Spleen (tissue), 11 donors: ENCODE measurements around the gene RHOU. TPM values are rescaled to one million over a fixed set of nuclear protein-coding genes. Genes with fewer than 3 reads are reported as not detected.
"Not testable (repeated sequence)": the region's sequence is repeated elsewhere in the genome, so short reads cannot be mapped to it uniquely, and the experiment has no call there.

ENCODE experiments used
- DNase-seq: peaks from one replicate; pipeline ENCODE4 v3.0.0-alpha.2; 2020
- H3K27ac ChIP-seq, 8 donors: fragments of 200-600 bp; sonication (generic) in 7 of 8; 1 replicate in 4 of 8; 2 replicates in 4 of 8; pipeline versions ENCODE4 v1.5.0 to v1.8.0; 2016 to 2021; ENCODE audit warnings: inconsistent platforms in 4 of 8, mild to moderate bottlenecking in 4 of 8, moderate library complexity in 1 of 8
- H3K27me3 ChIP-seq, 7 donors: fragments of 200-600 bp; sonication (generic) in 6 of 7; replicated peaks in 1 of 7; 1 replicate in 4 of 7; 2 replicates in 3 of 7; pipeline versions ENCODE4 v1.5.0 to v1.8.0; 2016 to 2021; ENCODE audit warnings: inconsistent platforms in 3 of 7, mild to moderate bottlenecking in 1 of 7
- H3K36me3 ChIP-seq, 6 donors: fragments of 200-600 bp; sonication (generic) in 5 of 6; 1 replicate in 4 of 6; 2 replicates in 2 of 6; pipeline versions ENCODE4 v1.5.0 to v1.8.0; 2016 to 2021; ENCODE audit warnings: inconsistent platforms in 2 of 6
- H3K4me1 ChIP-seq, 6 donors: fragments of 200-600 bp; sonication (generic) in 5 of 6; 1 replicate in 3 of 6; 2 replicates in 3 of 6; pipeline versions ENCODE4 v1.5.0 to v1.8.0; 2016 to 2021; ENCODE audit warnings: inconsistent platforms in 3 of 6
- H3K4me3 ChIP-seq, 8 donors: fragments of 200-600 bp; sonication (generic) in 7 of 8; 1 replicate in 4 of 8; 2 replicates in 4 of 8; pipeline versions ENCODE4 v1.5.0 to v1.8.0; 2016 to 2021; ENCODE audit warnings: inconsistent platforms in 4 of 8, mild to moderate bottlenecking in 4 of 8, moderate library complexity in 2 of 8
- H3K9me3 ChIP-seq, 8 donors: fragments of 200-600 bp; sonication (generic) in 7 of 8; 1 replicate in 4 of 8; 2 replicates in 4 of 8; pipeline versions ENCODE4 v1.5.0 to v1.8.0; 2016 to 2021; ENCODE audit warnings: inconsistent platforms in 4 of 8
- CTCF ChIP-seq, 11 experiments: fragments of 200-600 bp in 7 of 11; fragments of 450-650 bp in 4 of 11; sonication (generic) in 4 of 11; IDR thresholded peaks in 8 of 11; conservative IDR thresholded peaks in 3 of 11; 1 replicate in 7 of 11; 2 replicates in 4 of 11; pipeline versions ENCODE4 v1.4.0 to v1.8.0; 2016 to 2021; ENCODE audit warnings: antibody characterized with exemption in 11 of 11, inconsistent platforms in 4 of 11, mild to moderate bottlenecking in 1 of 11
- POLR2A ChIP-seq, 3 donors: fragments of 450-650 bp; IDR thresholded peaks; one replicate each; pipeline ENCODE4 v1.5.1; 2017; ENCODE audit warnings: antibody characterized with exemption in 3 of 3, mild to moderate bottlenecking in 1 of 3
- POLR2AphosphoS5 ChIP-seq, 3 donors: sonication (generic); formaldehyde crosslinking; IDR thresholded peaks; one replicate each; pipeline ENCODE4 v1.5.1; 2017; ENCODE audit warnings: antibody characterized with exemption in 3 of 3
- WGBS, 5 donors: extraction: QIAGEN DNeasy Blood & Tissue Kit in 3 of 5; methylation state at CpG; one replicate each; pipeline versions ENCODE4 v1.1.5 to v1.1.7; 2013 to 2018; 5-methylcytosine and 5-hydroxymethylcytosine counted together
- intact Hi-C: fragments of 100-400 bp; cut with DNase I; formaldehyde crosslinking; loops from one replicate; pipeline ENCODE4 v1.15.0; 2023; ENCODE audit warnings: low total_unique reads
- polyA plus RNA-seq, 3 donors: library from polyadenylated mRNA; stranded (reverse); fragments of 200-250 nt; gene quantifications; one replicate each; pipeline ENCODE4 v1.2.1, GENCODE V29; 2013
- total RNA-seq, 7 donors: library from RNA; depleted of rRNA in 3 of 7; stranded (reverse); fragments of >200 nt in 3 of 7; fragmentation: NEBNext Ultra II Directional in 4 of 7; extraction: Animal tissue kit (Norgen Biotek cat#: 25700) in 4 of 7; gene quantifications; one replicate each; pipeline versions ENCODE4 v1.1.0 to v1.2.1, GENCODE V29; 2016 to 2021
- donor health status: healthy with polysubstance abuse.
- donor health status: DM: no; HTN: no; CAD: no; lungs with moderate emphysema.
- donor health status: DM: no; HTN: no; CAD: no.
- donor health status: Bipolar disorder and iron deficiency.
- donor health status: healthy.
- donor health status: DM: no; HTN: no; CAD: no.
- donor health status: DM: yes; HTN: yes; CAD: no.

Gene RHOU
- total and polyA plus RNA-seq, 10 donors: 5.7 to 55.7 (median 25.1) TPM

DNA sequence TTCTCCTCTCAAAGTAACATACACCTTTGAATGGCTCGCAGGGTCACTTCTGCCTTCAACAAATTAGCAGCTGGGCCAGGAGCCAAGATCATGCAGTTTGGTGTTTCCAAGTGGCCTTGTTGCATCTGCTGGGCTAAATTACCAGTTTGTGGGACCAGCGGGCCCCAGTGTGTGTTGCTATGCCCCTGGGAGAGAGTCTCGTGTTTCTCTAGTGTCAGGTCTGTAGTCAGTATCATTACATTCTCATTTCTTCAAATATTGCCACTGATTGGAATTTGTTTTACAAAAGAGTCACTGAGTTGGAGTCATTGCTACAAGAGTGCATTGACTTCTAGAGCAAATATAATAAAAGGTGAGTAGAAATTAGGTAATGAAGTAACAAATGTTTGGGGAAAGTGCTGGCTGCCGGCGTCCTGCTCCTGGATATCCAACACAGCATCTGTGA lies 35.5 kb downstream of the RHOU start:
- no peaks in the 10 kb centered on the region for H3K9me3 ChIP-seq
- no peak overlapping the region for H3K27ac ChIP-seq
- DNase-seq: no peak
- no peak overlapping the region for H3K4me3 ChIP-seq
- H3K36me3 ChIP-seq: no peaks in the 10 kb centered on the region
- WGBS, 5 donors: 86 to 94% (median 89%) methylated on average over 5 of the region's 5 CpGs
- no peaks in the 10 kb centered on the region for H3K27me3 ChIP-seq
- H3K4me1 ChIP-seq: peaks cover 0 to 8% (median under 1%) of the 10 kb centered on the region in 6 donors
- intact Hi-C loops: no loop called here
- TF ChIP-seq CTCF (IDR thresholded peaks at IDR 0.05 in 8 of 11, conservative IDR thresholded peaks at IDR 0.05 in 3 of 11) (no peak), POLR2AphosphoS5 (IDR thresholded peaks at IDR 0.05) (no peak), POLR2A (IDR thresholded peaks at IDR 0.05) (no peak)

DNA sequence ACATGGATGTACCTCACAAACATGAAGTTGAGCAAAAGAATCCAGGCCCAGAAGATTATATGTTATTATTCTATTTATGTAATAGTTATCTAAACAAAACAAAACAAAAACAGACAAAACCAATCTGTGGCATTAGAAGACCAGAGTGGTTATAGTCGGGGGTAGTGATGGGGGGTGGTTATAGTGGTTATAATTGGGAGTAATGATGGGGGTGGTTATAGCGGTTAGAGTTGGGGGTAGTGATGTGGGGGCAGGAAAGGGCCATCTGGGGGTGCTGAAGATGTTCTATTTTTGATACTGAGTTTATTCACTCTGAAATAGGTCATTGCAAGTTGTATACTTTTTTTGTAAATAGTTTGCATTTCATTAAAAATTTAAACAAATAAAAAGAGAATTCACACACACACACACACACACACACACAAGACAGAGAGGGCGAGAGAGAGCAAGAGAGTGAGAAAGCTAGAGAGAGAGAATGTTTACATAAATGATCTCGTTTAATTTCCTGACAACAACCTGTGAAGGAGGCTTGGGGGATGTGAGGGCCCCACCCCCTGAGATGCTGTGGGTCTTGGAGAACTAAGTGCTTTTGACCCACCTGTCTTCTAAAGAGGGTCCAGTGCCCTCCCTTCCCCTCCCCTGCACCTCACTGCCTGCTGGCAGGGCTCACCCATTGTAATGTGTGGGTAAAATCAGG lies 37.4 kb downstream of the RHOU start:
- no peaks in the 10 kb centered on the region for H3K4me1 ChIP-seq
- intact Hi-C loops: no loop called here
- no peak overlapping the region for H3K4me3 ChIP-seq
- H3K36me3 ChIP-seq: no peaks in the 10 kb centered on the region
- H3K9me3 ChIP-seq: no peaks in the 10 kb centered on the region
- 70 to 78% (median 72%) methylated on average over 4 of the region's 4 CpGs for WGBS, 5 donors
- DNase-seq: no peak
- TF ChIP-seq POLR2AphosphoS5 (IDR thresholded peaks at IDR 0.05) (no peak), CTCF (IDR thresholded peaks at IDR 0.05 in 8 of 11, conservative IDR thresholded peaks at IDR 0.05 in 3 of 11) (no peak), POLR2A (IDR thresholded peaks at IDR 0.05) (no peak)
- no peak overlapping the region for H3K27ac ChIP-seq
- no peaks in the 10 kb centered on the region for H3K27me3 ChIP-seq

GRCh38 chr1:228775946-228776345 lies 40.7 kb downstream of the RHOU start:
- DNase-seq, H3K9me3 ChIP-seq, H3K27me3 ChIP-seq, intact Hi-C loops, H3K36me3 ChIP-seq, H3K4me3 ChIP-seq, H3K4me1 ChIP-seq, H3K27ac ChIP-seq: not testable (repeated sequence)
- 85 to 93% (median 86%) methylated on average over 9 of the region's 9 CpGs for WGBS, 5 donors

GRCh38 chr1:228776449-228776848 lies 41.2 kb downstream of the RHOU start:
- no peak overlapping the region for H3K27ac ChIP-seq
- no peaks in the 10 kb centered on the region for H3K27me3 ChIP-seq
- no peaks in the 10 kb centered on the region for H3K4me1 ChIP-seq
- intact Hi-C loops: no loop called here
- H3K4me3 ChIP-seq: no peak overlapping the region
- no peak for TF ChIP-seq POLR2A (IDR thresholded peaks at IDR 0.05)
- TF ChIP-seq POLR2AphosphoS5 (IDR thresholded peaks at IDR 0.05): no peak
- TF ChIP-seq CTCF (IDR thresholded peaks at IDR 0.05 in 8 of 11, conservative IDR thresholded peaks at IDR 0.05 in 3 of 11): no peak
- no peaks in the 10 kb centered on the region for H3K9me3 ChIP-seq
- H3K36me3 ChIP-seq: no peaks in the 10 kb centered on the region
- WGBS, 5 donors: 75 to 89% (median 82%) methylated on average over 2 of the region's 2 CpGs
- DNase-seq: no peak
